ENCODE data around the gene CDCA5.

The CDCA5 gene

GRCh38 chr11:65117206-65118096, 33.6 kb upstream of the CDCA5 start, which contains the start of gene ZNHIT2:
TSS of gene ZNHIT2 (minus strand) at chr11:65117701. CDS start at chr11:65117653, 48 bp downstream.
- TF ChIP-seq CTCF (IDR thresholded peaks at IDR 0.05; ENCODE audit: insufficient read depth, missing control alignments), result peak; percentile 87
- FAIRE-seq, result peak; percentile 46
- peak; percentile 87 for DNase-seq (ENCODE audit: insufficient read length, low spot score)

- no peak for TF ChIP-seq CTCF (IDR thresholded peaks at IDR 0.05; ENCODE audit: insufficient read depth, missing control alignments)
- DNase-seq (ENCODE audit: insufficient read length, low spot score) (no peak), FAIRE-seq (no peak)
These were observed 32.7 kb upstream of the CDCA5 start for GRCh38 chr11:65116370-65117205.

- FAIRE-seq, result no peak
These were observed 31.7 kb upstream of the CDCA5 start for GRCh38 chr11:65115361-65116082.

GRCh38 chr11:65114538-65115171, 30.8 kb upstream of the CDCA5 start:
- FAIRE-seq (no peak), DNase-seq (ENCODE audit: insufficient read length, low spot score) (no peak)
- no peak for TF ChIP-seq CTCF (IDR thresholded peaks at IDR 0.05; ENCODE audit: insufficient read depth, missing control alignments)

More at GRCh38 chr11:65115361-65116082, 31.7 kb upstream of the CDCA5 start:
- no peak for DNase-seq (ENCODE audit: insufficient read length, low spot score)
- no peak for TF ChIP-seq CTCF (IDR thresholded peaks at IDR 0.05; ENCODE audit: insufficient read depth, missing control alignments)

GRCh38 chr11:65113839-65114238, 30.0 kb upstream of the CDCA5 start:
- TF ChIP-seq CTCF (IDR thresholded peaks at IDR 0.05; ENCODE audit: insufficient read depth, missing control alignments), result no peak
- FAIRE-seq, result no peak
- DNase-seq (ENCODE audit: insufficient read length, low spot score), result no peak

GRCh38 chr11:65113361-65113756, 29.5 kb upstream of the CDCA5 start:
- TF ChIP-seq CTCF (IDR thresholded peaks at IDR 0.05; ENCODE audit: insufficient read depth, missing control alignments), result no peak
- DNase-seq (ENCODE audit: insufficient read length, low spot score), result no peak

More at GRCh38 chr11:65113361-65113756, 29.5 kb upstream of the CDCA5 start:
- no peak for FAIRE-seq
